BLaER1 treated with 17β-estradiol and CSF1 and Interleukin-3, amounts not matched to agents 10 nM and 100 nM (cell line): ENCODE data around the gene MANSC4.

Experiments
- H3K27ac ChIP-seq, 11 experiments: shearing (Covaris generic); formaldehyde crosslinking; 2 replicates each; pipeline ENCODE4 v1.8.1; 2022
- H3K27me3 ChIP-seq, 11 experiments: shearing (Covaris generic); formaldehyde crosslinking; 2 replicates each; pipeline ENCODE4 v1.8.1; 2022
- H3K36me3 ChIP-seq, 11 experiments: shearing (Covaris generic); formaldehyde crosslinking; 2 replicates each; pipeline ENCODE4 v1.8.1; 2022
- H3K4me1 ChIP-seq, 10 experiments: shearing (Covaris generic); formaldehyde crosslinking; 2 replicates each; pipeline ENCODE4 v1.8.1; 2022
- H3K4me2 ChIP-seq, 11 experiments: shearing (Covaris generic); formaldehyde crosslinking; 2 replicates each; pipeline ENCODE4 v1.8.1; 2022
- H3K4me3 ChIP-seq, 10 experiments: shearing (Covaris generic); formaldehyde crosslinking; 2 replicates each; pipeline ENCODE4 v1.8.1; 2022
- H3K9ac ChIP-seq, 11 experiments: shearing (Covaris generic); formaldehyde crosslinking; 2 replicates each; pipeline ENCODE4 v1.8.1; 2022
- H3K9me3 ChIP-seq, 11 experiments: shearing (Covaris generic); formaldehyde crosslinking; replicated peaks in 1 of 11; 2 replicates each; pipeline ENCODE4 v1.8.1; 2022
- H4K20me1 ChIP-seq, 11 experiments: shearing (Covaris generic); formaldehyde crosslinking; 2 replicates each; pipeline ENCODE4 v1.8.1; 2022
- Cebpa-rat ChIP-seq, 11 experiments: shearing (Covaris generic); IDR thresholded peaks; 2 replicates each; pipeline ENCODE4 v1.8.1; 2022

The MANSC4 gene

GRCh38 chr12:27787559-27787958, 7.5 kb upstream of the MANSC4 start:
- Histone ChIP-seq H3K9ac (no peak overlapping the region), H3K4me2 (no peak overlapping the region), H3K27ac (no peak overlapping the region), H3K4me1 (peaks cover 0 to 21% (median 6%) of the 10 kb centered on the region in 10 experiments; a peak in 15 of 20 replicates), H4K20me1 (peaks cover 0 to 72% (median 8%) of the 10 kb centered on the region in 11 experiments; a peak in 11 of 22 replicates), H3K27me3 (no peaks in the 10 kb centered on the region), H3K4me3 (no peak overlapping the region), H3K36me3 (peaks cover 24 to 100% (median 72%) of the 10 kb centered on the region in 11 experiments), H3K9me3 (peaks cover 0 to 5% (median 0%) of the 10 kb centered on the region in 11 experiments; a peak in 2 of 22 replicates)
- TF ChIP-seq Cebpa-rat (IDR thresholded peaks at IDR 0.05): no peak

- H3K36me3 ChIP-seq: peaks cover 9 to 99% (median 65%) of the 10 kb centered on the region in 11 experiments; a peak in 21 of 22 replicates
- H4K20me1 ChIP-seq: peaks cover 0 to 72% (median 8%) of the 10 kb centered on the region in 11 experiments; a peak in 11 of 22 replicates
- H3K27me3 ChIP-seq: no peaks in the 10 kb centered on the region
- H3K27ac ChIP-seq: no peak overlapping the region
- no peak overlapping the region for H3K9ac ChIP-seq
- peaks cover 0 to 5% (median 0%) of the 10 kb centered on the region in 11 experiments; a peak in 2 of 22 replicates for H3K9me3 ChIP-seq
- no peak overlapping the region for H3K4me3 ChIP-seq
- 0 out of 22 replicates have a peak, but pooled peaks of 1 of the 11 experiments have one; percentile 26 for TF ChIP-seq Cebpa-rat (IDR thresholded peaks at IDR 0.05)
- peak overlapping the region in 2 of 11 experiments; percentile 13 to 31; a peak in 2 of 22 replicates for H3K4me2 ChIP-seq
- H3K4me1 ChIP-seq: peaks cover 15 to 37% (median 21%) of the 10 kb centered on the region in 10 experiments
Observed at GRCh38 chr12:27785882-27786570, 6.0 kb upstream of the MANSC4 start.

GRCh38 chr12:27782481-27782880, 2.4 kb upstream of the MANSC4 start:
- peaks cover 0 to 5% (median 0%) of the 10 kb centered on the region in 11 experiments; a peak in 2 of 22 replicates for H3K9me3 ChIP-seq
- no peak for TF ChIP-seq Cebpa-rat (IDR thresholded peaks at IDR 0.05)
- H3K27me3 ChIP-seq: no peaks in the 10 kb centered on the region
- H3K4me3 ChIP-seq: no peak overlapping the region; a peak in 1 of 20 replicates
- peak overlapping the region in 10 of 11 experiments; percentile 96 to 100 (median 98); a peak in 18 of 22 replicates for H3K4me2 ChIP-seq
- no peak overlapping the region for H3K9ac ChIP-seq
- H4K20me1 ChIP-seq: peaks cover 0 to 37% (median 0%) of the 10 kb centered on the region in 11 experiments; a peak in 8 of 22 replicates
- peaks cover 0 to 63% (median 32%) of the 10 kb centered on the region in 11 experiments; a peak in 15 of 22 replicates for H3K36me3 ChIP-seq
- no peak overlapping the region for H3K27ac ChIP-seq
- peaks cover 28 to 51% (median 34%) of the 10 kb centered on the region in 10 experiments for H3K4me1 ChIP-seq

- Histone ChIP-seq H3K27me3 (no peaks in the 10 kb centered on the region), H4K20me1 (peaks cover 0 to 29% (median 0%) of the 10 kb centered on the region in 11 experiments; a peak in 6 of 22 replicates), H3K4me3 (peak overlapping the region in 7 of 10 experiments; percentile 75 to 90 (median 85); a peak in 11 of 20 replicates), H3K9ac (peak overlapping the region in 4 of 11 experiments; percentile 94 to 97 (median 96); a peak in 2 of 22 replicates), H3K9me3 (peaks cover 0 to 5% (median 0%) of the 10 kb centered on the region in 11 experiments; a peak in 2 of 22 replicates), H3K27ac (no peak overlapping the region), H3K36me3 (peaks cover 0 to 55% (median 32%) of the 10 kb centered on the region in 11 experiments; a peak in 15 of 22 replicates), H3K4me2 (peak overlapping the region; percentile 96 to 100 (median 98)), H3K4me1 (peaks cover 28 to 51% (median 34%) of the 10 kb centered on the region in 10 experiments)
- TF ChIP-seq Cebpa-rat (IDR thresholded peaks at IDR 0.05): no peak
Observed at GRCh38 chr12:27781680-27782079, 1.6 kb upstream of the MANSC4 start.

DNA sequence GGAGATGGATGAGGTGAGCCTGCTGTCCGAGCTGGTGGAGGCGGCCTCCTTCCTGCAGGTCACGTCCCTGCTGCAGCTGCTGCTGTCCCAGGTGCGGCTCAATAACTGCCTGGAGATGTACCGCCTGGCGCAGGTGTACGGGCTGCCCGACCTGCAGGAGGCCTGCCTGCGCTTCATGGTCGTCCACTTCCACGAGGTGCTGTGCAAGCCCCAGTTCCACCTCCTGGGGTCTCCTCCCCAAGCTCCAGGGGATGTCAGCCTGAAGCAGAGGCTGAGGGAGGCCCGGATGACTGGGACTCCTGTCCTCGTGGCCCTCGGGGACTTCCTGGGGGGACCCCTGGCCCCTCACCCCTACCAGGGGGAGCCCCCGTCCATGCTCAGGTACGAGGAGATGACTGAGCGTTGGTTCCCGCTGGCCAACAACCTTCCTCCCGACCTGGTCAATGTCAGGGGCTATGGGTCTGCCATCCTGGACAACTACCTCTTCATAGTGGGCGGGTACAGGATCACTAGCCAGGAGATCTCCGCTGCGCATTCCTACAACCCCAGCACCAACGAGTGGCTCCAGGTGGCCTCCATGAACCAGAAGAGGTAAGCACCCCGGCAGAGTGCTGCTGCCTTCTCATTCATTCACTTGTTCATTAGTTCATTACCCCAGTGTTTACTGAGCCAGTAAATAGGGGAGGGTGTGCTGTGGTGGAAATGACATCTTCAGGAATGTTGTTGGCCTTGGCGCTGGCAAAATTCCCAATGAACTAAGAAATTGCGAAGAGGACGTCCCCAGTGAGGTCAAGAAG, 774 bp upstream of the MANSC4 start:
- peaks cover 0 to 46% (median 30%) of the 10 kb centered on the region in 11 experiments; a peak in 15 of 22 replicates for H3K36me3 ChIP-seq
- H3K4me1 ChIP-seq: peaks cover 22 to 44% (median 31%) of the 10 kb centered on the region in 10 experiments
- peaks cover 0 to 22% (median 0%) of the 10 kb centered on the region in 11 experiments; a peak in 5 of 22 replicates for H4K20me1 ChIP-seq
- H3K27me3 ChIP-seq: no peaks in the 10 kb centered on the region
- H3K9ac ChIP-seq: peak overlapping the region; percentile 83 to 97 (median 94)
- H3K27ac ChIP-seq: peak overlapping the region; percentile 76 to 98 (median 95)
- H3K4me3 ChIP-seq: peak overlapping the region; percentile 67 to 90 (median 84)
- no peak for TF ChIP-seq Cebpa-rat (IDR thresholded peaks at IDR 0.05)
- H3K4me2 ChIP-seq: peak overlapping the region; percentile 96 to 100 (median 98)
- H3K9me3 ChIP-seq: peaks cover 0 to 5% (median 0%) of the 10 kb centered on the region in 11 experiments; a peak in 2 of 22 replicates

- no peaks in the 10 kb centered on the region for H3K27me3 ChIP-seq
- TF ChIP-seq Cebpa-rat (IDR thresholded peaks at IDR 0.05): no peak
- H3K36me3 ChIP-seq: peaks cover 0 to 33% (median 22%) of the 10 kb centered on the region in 11 experiments; a peak in 13 of 22 replicates
- peaks cover 17 to 36% (median 30%) of the 10 kb centered on the region in 10 experiments for H3K4me1 ChIP-seq
- H3K9ac ChIP-seq: peak overlapping the region; percentile 83 to 97 (median 94)
- H3K27ac ChIP-seq: peak overlapping the region; percentile 76 to 98 (median 95)
- H3K4me2 ChIP-seq: peak overlapping the region; percentile 96 to 100 (median 98)
- peaks cover 0 to 5% (median 0%) of the 10 kb centered on the region in 11 experiments; a peak in 2 of 22 replicates for H3K9me3 ChIP-seq
- H4K20me1 ChIP-seq: peaks cover 0 to 11% (median 0%) of the 10 kb centered on the region in 11 experiments; a peak in 4 of 22 replicates
- peak overlapping the region; percentile 67 to 90 (median 84) for H3K4me3 ChIP-seq
Observed at GRCh38 chr12:27779416-27779919, 568 bp downstream of the MANSC4 start.

- no peak overlapping the region for H3K4me2 ChIP-seq
- no peaks in the 10 kb centered on the region; a peak in 1 of 22 replicates for H3K9me3 ChIP-seq
- H3K9ac ChIP-seq: no peak overlapping the region
- peaks cover 0 to 20% (median 11%) of the 10 kb centered on the region in 11 experiments; a peak in 13 of 22 replicates for H3K36me3 ChIP-seq
- H3K27ac ChIP-seq: no peak overlapping the region
- H4K20me1 ChIP-seq: peaks cover 0 to 9% (median 0%) of the 10 kb centered on the region in 11 experiments; a peak in 4 of 22 replicates
- peaks cover 17 to 36% (median 30%) of the 10 kb centered on the region in 10 experiments for H3K4me1 ChIP-seq
- TF ChIP-seq Cebpa-rat (IDR thresholded peaks at IDR 0.05): no peak
- no peak overlapping the region for H3K4me3 ChIP-seq
- no peaks in the 10 kb centered on the region for H3K27me3 ChIP-seq
Observed at GRCh38 chr12:27778206-27778605, 1.8 kb downstream of the MANSC4 start.

DNA sequence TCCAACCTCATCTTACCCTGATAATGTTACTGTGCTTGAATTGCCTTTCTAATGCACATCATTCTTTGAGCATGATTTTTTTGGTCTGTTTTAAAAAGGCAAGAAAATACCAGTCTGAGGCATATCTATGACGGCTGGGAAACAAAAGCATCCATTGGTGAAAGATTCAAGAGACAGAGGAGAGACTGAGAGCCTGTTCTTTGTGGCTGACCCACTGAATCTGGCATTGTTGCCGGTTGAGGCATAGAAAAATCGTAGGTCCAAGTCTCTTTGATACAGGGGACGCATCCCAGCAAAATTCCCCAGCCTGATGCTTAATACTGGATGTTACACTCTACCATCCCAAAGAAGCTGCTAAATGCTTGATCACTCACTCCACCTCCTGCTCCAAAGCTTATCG, 2.9 kb downstream of the MANSC4 start:
- H3K9me3 ChIP-seq: no peaks in the 10 kb centered on the region
- no peak for TF ChIP-seq Cebpa-rat (IDR thresholded peaks at IDR 0.05)
- peaks cover 17 to 29% (median 25%) of the 10 kb centered on the region in 10 experiments for H3K4me1 ChIP-seq
- peaks cover 0 to 9% (median 0%) of the 10 kb centered on the region in 11 experiments; a peak in 3 of 22 replicates for H4K20me1 ChIP-seq
- peaks cover 0 to 10% (median 5%) of the 10 kb centered on the region in 11 experiments; a peak in 10 of 22 replicates for H3K36me3 ChIP-seq
- H3K27me3 ChIP-seq: no peaks in the 10 kb centered on the region
- H3K27ac ChIP-seq: no peak overlapping the region
- H3K9ac ChIP-seq: no peak overlapping the region
- no peak overlapping the region for H3K4me3 ChIP-seq
- H3K4me2 ChIP-seq: no peak overlapping the region
